Fibroblast of skin of abdomen (primary cell): Measurements from ENCODE around the gene PRR22.
A peak's percentile ranks its signal among the peaks of the same experiment; 100 is the strongest.
"Not testable (repeated sequence)": the region's sequence is repeated elsewhere in the genome, so short reads cannot be mapped to it uniquely, and the experiment has no call there.

Experiments used
- DNase-seq: peaks from one replicate; pipeline ENCODE4 v3.0.0-alpha.2; 2013

Gene PRR22

GRCh38 chr19:5790559-5791520 is 6.3 kb upstream of the PRR22 start, which contains the start of gene DUS3L:
DUS3L (minus strand) TSS chr19:5791163; CDS start chr19:5791141, 22 bp downstream.
- DNase-seq, result peak; percentile 99

GRCh38 chr19:5789886-5790558 is 5.5 kb upstream of the PRR22 start:
- no peak for DNase-seq

GRCh38 chr19:5789351-5789761 is 4.8 kb upstream of the PRR22 start:
- no peak for DNase-seq

- DNase-seq, result no peak
Observed at GRCh38 chr19:5788422-5788821, 3.9 kb upstream of the PRR22 start.

GRCh38 chr19:5787409-5788182 is 3.0 kb upstream of the PRR22 start:
- no peak for DNase-seq

GRCh38 chr19:5786593-5787408 is 2.3 kb upstream of the PRR22 start:
- no peak for DNase-seq

GRCh38 chr19:5785423-5785822 is 877 bp upstream of the PRR22 start:
- no peak for DNase-seq

- no peak for DNase-seq
Observed at GRCh38 chr19:5782945-5783919, 1.3 kb downstream of the PRR22 start.

- DNase-seq, result no peak
Observed at GRCh38 chr19:5782322-5782721, 2.2 kb downstream of the PRR22 start.

GRCh38 chr19:5780916-5781315 is 3.6 kb downstream of the PRR22 start:
- not testable (repeated sequence) for DNase-seq

- no peak for DNase-seq
Observed at GRCh38 chr19:5778402-5778801, 6.1 kb downstream of the PRR22 start.

GRCh38 chr19:5775668-5776309 is 8.8 kb downstream of the PRR22 start:
- peak; percentile 83 for DNase-seq

GRCh38 chr19:5774921-5775320 is 9.6 kb downstream of the PRR22 start:
- DNase-seq, result no peak

- no peak for DNase-seq
Observed at GRCh38 chr19:5773276-5773675, 11.3 kb downstream of the PRR22 start.

- DNase-seq, result no peak
Observed at GRCh38 chr19:5772416-5772815, 12.1 kb downstream of the PRR22 start.

- DNase-seq, result no peak
Observed at GRCh38 chr19:5767949-5768348, 16.6 kb downstream of the PRR22 start.

GRCh38 chr19:5765220-5765619 is 19.3 kb downstream of the PRR22 start:
- no peak for DNase-seq

- DNase-seq, result no peak
Observed at GRCh38 chr19:5762608-5763217, 21.8 kb downstream of the PRR22 start.

- DNase-seq, result no peak
Observed at GRCh38 chr19:5753743-5754142, 30.8 kb downstream of the PRR22 start.

GRCh38 chr19:5751709-5752108 is 32.8 kb downstream of the PRR22 start:
- no peak for DNase-seq
